GM12875 (cell line): ENCODE measurements around the gene KRT8.

Experiments used
- H3K4me3 ChIP-seq: one replicate; pipeline ENCODE4 v1.5.1; 2011; ENCODE audit warnings: low read depth, low read length, control low read depth
- TF ChIP-seq, protein P1 (sequence below): IDR thresholded peaks from 2 replicates; pipeline ENCODE4 v1.5.1; 2011; ENCODE audit warnings: low read depth, mild to moderate bottlenecking, control low read depth, inconsistent platforms, low read length, moderate library complexity, borderline replicate concordance; ENCODE audit not compliant: insufficient read depth

Gene KRT8

DNA sequence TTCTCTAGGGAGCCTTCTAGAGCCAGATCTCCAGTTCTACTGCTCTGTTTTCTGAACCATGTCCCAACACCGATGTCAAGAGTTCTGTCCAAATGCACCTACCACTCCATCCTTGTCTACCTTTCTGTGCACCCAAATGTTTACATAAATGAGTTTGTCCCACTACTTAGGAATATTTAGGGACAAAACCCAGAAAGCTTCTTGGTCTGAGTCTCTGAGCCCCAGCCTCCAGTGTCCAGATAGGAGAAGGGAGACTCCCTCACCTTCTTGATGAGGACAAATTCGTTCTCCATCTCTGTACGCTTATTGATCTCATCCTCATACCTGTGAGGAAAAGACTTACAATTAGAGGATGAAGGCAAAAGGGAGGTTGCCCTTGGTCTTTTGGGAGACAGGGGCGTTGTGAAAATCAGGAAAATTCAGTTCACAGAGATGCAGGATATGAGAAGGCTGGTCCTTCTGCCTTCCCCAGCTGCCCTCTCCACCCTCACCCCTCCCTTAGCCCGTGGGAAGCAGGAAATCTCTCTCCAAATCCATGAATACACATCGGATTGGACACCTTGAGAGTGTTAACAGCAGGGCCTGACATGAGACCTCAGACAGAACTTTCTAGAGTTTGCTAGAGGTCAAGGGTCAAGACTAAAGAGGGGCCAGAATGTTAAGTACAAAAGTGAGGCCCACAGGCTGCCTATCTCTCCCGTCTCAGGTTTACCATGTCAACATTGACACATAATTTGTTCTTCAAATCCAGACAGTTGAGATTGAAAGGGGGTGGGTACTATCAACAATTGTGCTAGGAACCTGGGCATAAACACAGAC is 3.8 kb downstream of the KRT8 start:
- no peak overlapping the region for H3K4me3 ChIP-seq
- TF ChIP-seq, protein P1, sequence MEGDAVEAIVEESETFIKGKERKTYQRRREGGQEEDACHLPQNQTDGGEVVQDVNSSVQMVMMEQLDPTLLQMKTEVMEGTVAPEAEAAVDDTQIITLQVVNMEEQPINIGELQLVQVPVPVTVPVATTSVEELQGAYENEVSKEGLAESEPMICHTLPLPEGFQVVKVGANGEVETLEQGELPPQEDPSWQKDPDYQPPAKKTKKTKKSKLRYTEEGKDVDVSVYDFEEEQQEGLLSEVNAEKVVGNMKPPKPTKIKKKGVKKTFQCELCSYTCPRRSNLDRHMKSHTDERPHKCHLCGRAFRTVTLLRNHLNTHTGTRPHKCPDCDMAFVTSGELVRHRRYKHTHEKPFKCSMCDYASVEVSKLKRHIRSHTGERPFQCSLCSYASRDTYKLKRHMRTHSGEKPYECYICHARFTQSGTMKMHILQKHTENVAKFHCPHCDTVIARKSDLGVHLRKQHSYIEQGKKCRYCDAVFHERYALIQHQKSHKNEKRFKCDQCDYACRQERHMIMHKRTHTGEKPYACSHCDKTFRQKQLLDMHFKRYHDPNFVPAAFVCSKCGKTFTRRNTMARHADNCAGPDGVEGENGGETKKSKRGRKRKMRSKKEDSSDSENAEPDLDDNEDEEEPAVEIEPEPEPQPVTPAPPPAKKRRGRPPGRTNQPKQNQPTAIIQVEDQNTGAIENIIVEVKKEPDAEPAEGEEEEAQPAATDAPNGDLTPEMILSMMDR: no peak

DNA sequence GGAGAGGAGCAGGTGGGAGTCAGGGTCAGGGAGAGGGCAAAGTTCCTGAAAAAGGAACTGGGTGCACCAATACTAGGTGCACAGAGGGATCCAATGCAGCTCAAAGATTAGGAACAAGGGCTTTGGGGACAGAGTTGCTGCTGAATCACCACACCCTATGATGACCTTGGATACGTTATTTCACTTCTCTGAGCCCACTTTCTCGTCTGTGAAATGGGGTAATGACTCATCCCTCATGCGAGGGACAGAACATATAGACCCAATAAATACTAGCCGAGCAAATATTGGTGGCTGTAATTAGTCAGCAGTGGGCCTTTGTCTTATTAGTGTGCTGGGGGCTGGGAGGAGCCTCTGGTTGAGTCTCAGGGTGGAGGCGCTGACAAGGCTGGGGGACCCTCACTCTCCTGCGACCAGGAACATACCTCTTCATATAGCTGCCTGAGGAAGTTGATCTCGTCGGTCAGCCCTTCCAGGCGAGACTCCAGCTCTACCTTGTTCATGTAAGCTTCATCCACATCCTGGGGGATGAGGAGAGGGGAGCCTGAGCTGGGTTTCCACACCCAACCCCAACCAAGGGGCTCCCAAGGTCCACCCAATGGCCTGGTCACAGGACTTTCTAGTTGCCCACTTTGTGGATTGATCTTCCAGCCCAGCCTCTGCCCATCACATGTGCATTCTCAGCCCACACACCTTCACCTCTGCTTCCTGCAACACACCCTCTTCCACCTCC is 4.5 kb downstream of the KRT8 start:
- H3K4me3 ChIP-seq: no peak overlapping the region
- TF ChIP-seq, protein P1: no peak

DNA sequence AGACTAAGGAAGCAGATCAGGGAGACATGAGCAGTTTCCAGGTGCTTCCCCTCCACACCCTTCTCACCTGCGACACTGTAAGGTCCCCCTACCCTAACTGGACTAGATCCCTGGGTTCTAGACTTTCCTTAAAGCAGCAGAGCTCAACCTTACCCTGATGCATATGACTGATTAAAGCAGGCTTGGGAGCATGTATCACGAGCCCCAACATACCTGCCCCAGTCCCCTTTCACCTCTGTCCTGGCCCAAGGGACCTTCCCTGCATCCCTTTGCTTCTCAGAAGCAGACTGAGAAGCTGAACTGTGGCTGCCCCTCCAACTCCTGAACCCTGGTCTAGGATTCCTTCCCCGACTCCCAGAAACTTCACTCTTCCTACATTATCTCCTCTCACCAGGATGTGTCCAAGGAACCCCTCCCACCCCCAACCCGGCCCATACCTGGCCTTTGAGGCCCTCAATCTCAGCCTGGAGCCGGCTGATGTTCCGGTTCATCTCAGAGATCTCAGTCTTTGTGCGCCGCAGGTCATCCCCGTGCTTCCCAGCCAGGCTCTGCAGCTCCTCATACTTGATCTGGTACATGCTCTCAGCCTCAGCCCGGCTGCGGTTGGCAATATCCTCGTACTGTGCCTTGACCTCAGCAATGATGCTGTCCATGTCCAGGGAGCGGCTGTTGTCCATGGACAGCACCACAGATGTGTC is 5.4 kb downstream of the KRT8 start:
- H3K4me3 ChIP-seq: no peak overlapping the region
- TF ChIP-seq, protein P1: no peak

DNA sequence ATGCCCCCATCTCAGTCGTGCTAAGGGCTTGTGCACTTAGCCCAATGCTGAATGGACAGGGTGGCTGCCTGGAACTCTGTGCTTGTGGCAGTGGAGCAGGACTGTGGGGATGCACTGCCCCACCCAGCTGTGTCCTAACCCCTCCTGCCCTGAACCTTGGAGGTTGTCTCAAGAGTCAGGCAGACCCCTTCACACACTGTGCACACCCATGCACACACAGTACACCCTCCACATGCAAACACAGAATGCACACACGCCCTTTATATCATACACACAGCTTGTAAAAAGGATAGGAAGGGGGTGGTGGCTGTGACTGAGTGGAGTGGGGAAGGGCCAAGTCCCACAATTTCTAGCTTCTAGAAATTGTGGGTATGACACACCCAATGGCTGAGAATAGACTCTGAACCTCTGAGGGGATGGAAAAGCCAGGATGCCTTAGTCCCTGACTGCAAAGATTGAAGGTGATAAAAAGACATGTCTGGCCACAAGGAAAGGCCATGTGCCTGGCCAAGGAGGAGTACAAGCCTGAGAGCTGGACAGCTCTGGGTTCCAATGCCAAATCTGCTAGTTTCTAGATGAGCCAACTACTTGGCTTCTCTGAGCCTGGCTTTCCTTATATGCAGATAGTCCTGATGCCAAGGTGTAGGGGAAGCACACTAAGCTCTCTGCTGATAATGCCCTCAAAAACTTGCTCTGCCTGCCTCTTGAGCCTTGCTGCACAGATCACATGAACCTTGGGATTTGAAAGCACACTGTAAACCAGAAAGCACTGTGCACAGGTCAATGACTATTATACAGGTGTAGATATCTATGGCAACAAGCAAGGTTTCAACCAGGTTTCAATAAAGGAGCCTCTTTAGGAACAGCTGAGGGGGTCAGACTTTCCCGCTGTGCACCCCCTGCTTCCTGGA is 8.4 kb downstream of the KRT8 start:
- H3K4me3 ChIP-seq: no peak overlapping the region
- TF ChIP-seq, protein P1: no peak

DNA sequence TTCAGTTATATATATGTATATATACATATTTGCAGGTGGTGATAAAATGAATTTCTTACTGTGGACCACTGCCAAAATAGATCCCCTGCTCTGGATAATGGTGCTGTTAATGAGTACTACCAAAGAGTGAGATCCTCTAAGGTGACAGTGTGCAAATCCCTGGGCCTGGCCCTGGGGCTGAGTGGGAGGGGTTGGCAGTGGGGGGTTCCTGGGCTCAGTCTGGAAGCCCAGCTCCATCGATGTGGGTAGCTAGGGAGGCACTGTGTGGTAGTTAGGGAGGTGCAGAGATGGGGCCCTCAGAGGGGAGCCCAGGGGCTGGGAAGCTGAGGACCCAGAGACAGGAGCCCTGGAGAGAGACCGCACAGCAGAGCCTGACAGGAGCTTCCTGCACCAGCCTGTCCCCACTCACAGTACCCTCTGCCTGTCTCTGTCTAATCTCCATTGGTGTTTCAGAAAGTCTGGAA is 9.1 kb downstream of the KRT8 start:
- H3K4me3 ChIP-seq: no peak overlapping the region
- TF ChIP-seq, protein P1: no peak

DNA sequence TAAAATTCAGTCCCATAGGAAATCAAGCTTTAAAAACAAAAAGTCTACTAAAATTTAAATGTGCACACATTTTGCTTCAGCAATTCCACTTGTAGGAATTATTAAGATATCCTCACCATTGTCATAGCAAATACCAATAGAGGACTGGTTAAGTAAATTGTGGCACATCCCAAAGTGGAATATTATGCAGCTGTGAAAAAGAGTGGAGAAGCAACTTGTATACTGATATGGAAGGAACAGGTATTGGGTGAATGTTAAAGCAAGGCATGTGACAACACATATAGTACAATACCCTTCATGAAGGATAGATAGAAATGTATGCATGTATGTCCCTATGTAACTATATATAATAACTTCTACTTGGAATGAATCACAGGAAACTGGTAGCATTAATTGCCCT is 11.9 kb downstream of the KRT8 start:
- no peak overlapping the region for H3K4me3 ChIP-seq
- TF ChIP-seq, protein P1: no peak
